Placental pericyte (primary cell): ENCODE measurements around the gene CAP2. TPM values are rescaled to one million over a fixed set of nuclear protein-coding genes. Genes with fewer than 3 reads are reported as not detected.

ENCODE experiments used
- small RNA-seq: library from RNA; depleted of rRNA; stranded (forward); fragments of <200 nt; gene quantifications from one replicate; pipeline ENCODE3, GENCODE V24; 2012; ENCODE audit warnings: low replicate concordance
- total RNA-seq: library from RNA; depleted of rRNA; stranded (reverse); fragments of >200 nt; gene quantifications from 2 replicates; pipeline ENCODE4 v1.2.3, GENCODE V29; 2012

CAP2 gene
- 23.6 and 35.4 TPM in 2 replicates for total RNA-seq

GRCh38 chr6:17392978-17393891, at the start of gene CAP2:
CAP2 (plus strand) TSS chr6:17393595; CDS start chr6:17421556, 27,961 bp downstream.

GRCh38 chr6:17599877-17600526, 206.6 kb downstream of the CAP2 start, which contains the start of gene FAM8A1:
FAM8A1 (plus strand) TSS chr6:17600302; CDS start chr6:17600410, 108 bp downstream.

Small RNA genes within 50 kb of the gene (small RNA-seq; reads per million reads assigned to genes)
- not detected for gene SUMO2P13

Other genes starting within 250 kb of the CAP2 start
- gene RBM24, start 112.2 kb upstream of the CAP2 start, total RNA-seq = 0.88 and 9.3 TPM in 2 replicates
- 12.9 and 15.6 TPM in 2 replicates for gene FAM8A1, start 206.7 kb downstream of the CAP2 start, total RNA-seq